Measurements from ENCODE around the gene CAVIN2. TPM values are rescaled to one million over a fixed set of nuclear protein-coding genes. Genes with fewer than 3 reads are reported as not detected.
A peak's percentile ranks its signal among the peaks of the same experiment; 100 is the strongest.

CAVIN2 gene
- total RNA-seq, 1 experiment from 2014 or later: 0.07 TPM

- H3K36me3 ChIP-seq (ENCODE audit: low read depth, low read length): no peaks in the 10 kb centered on the region
- CTCF ChIA-PET: no interaction called here
- DNase-seq (peak; percentile 74), ATAC-seq (peak; percentile 27)
- peak overlapping the region; percentile 37 for H3K27ac ChIP-seq (ENCODE audit: low read length)
- H3K9me3 ChIP-seq (ENCODE audit: low read length): no peaks in the 10 kb centered on the region
- no peaks in the 10 kb centered on the region for H3K27me3 ChIP-seq (ENCODE audit: low read length)
- POLR2A ChIA-PET (ENCODE audit: unreplicated experiment): interaction anchor here (0.5 to 0.6 kb wide), 2 partner anchors 42 to 1702 kb away, joined by 5 to 6 read pairs; no protein-coding TSS in a partner anchor
- H3F3A ChIP-seq (ENCODE audit: low read length, unreplicated experiment): no peaks in the 10 kb centered on the region
- H3K9me2 ChIP-seq (replicated peaks; ENCODE audit: low read length): no peaks in the 10 kb centered on the region
- peaks cover 42% of the 10 kb centered on the region for H3K4me1 ChIP-seq (ENCODE audit: insufficient read depth, low read length)
- no peak overlapping the region for H3K4me3 ChIP-seq (ENCODE audit: low read length)
- H3K9ac ChIP-seq (ENCODE audit: low read length): no peak overlapping the region
- intact Hi-C loops (cut with micrococcal nuclease): no loop called here
- no peaks in the 10 kb centered on the region for H4K20me1 ChIP-seq (ENCODE audit: low read length)
- H2AFZ ChIP-seq (ENCODE audit: low read length): no peak overlapping the region; the same call in 1 of the 2 replicates
- no peaks in the 10 kb centered on the region for H3K79me2 ChIP-seq (ENCODE audit: low read length)
- peak overlapping the region; percentile 43 for H3K4me2 ChIP-seq (ENCODE audit: low read length)
- TF ChIP-seq CTCF (conservative IDR thresholded peaks at IDR 0.05; ENCODE audit: low read depth, low read length) (no peak), EZH2 (IDR thresholded peaks at IDR 0.05; ENCODE audit: low read length, unreplicated experiment) (no peak), EZH2phosphoT487 (IDR thresholded peaks at IDR 0.05; ENCODE audit: borderline replicate concordance, low read length) (no peak)
- no TSS peak for BruUV-seq (replicated peaks)
Observed at GRCh38 chr2:191862156-191862775, 15.4 kb upstream of the CAVIN2 start.

- no peaks in the 10 kb centered on the region for H3K79me2 ChIP-seq (ENCODE audit: low read length)
- no peak overlapping the region for H2AFZ ChIP-seq (ENCODE audit: low read length)
- H3K4me3 ChIP-seq (ENCODE audit: low read length): no peak overlapping the region
- no peaks in the 10 kb centered on the region for H3K9me3 ChIP-seq (ENCODE audit: low read length)
- H3K27ac ChIP-seq (ENCODE audit: low read length): no peak overlapping the region
- no peaks in the 10 kb centered on the region for H3K27me3 ChIP-seq (ENCODE audit: low read length)
- no peak overlapping the region for H3K4me2 ChIP-seq (ENCODE audit: low read length)
- no peaks in the 10 kb centered on the region for H3K9me2 ChIP-seq (replicated peaks; ENCODE audit: low read length)
- POLR2A ChIA-PET (ENCODE audit: unreplicated experiment): no interaction called here
- TF ChIP-seq EZH2 (IDR thresholded peaks at IDR 0.05; ENCODE audit: low read length, unreplicated experiment) (no peak), CTCF (conservative IDR thresholded peaks at IDR 0.05; ENCODE audit: low read depth, low read length) (no peak), EZH2phosphoT487 (IDR thresholded peaks at IDR 0.05; ENCODE audit: borderline replicate concordance, low read length) (no peak)
- DNase-seq (no peak), ATAC-seq (no peak)
- no peaks in the 10 kb centered on the region for H3K36me3 ChIP-seq (ENCODE audit: low read depth, low read length)
- no peaks in the 10 kb centered on the region for H4K20me1 ChIP-seq (ENCODE audit: low read length)
- CTCF ChIA-PET: no interaction called here
- no TSS peak for BruUV-seq (replicated peaks)
- H3F3A ChIP-seq (ENCODE audit: low read length, unreplicated experiment): no peaks in the 10 kb centered on the region
- peaks cover 35% of the 10 kb centered on the region for H3K4me1 ChIP-seq (ENCODE audit: insufficient read depth, low read length)
- intact Hi-C loops (cut with micrococcal nuclease): no loop called here
- no peak overlapping the region for H3K9ac ChIP-seq (ENCODE audit: low read length)
Observed at GRCh38 chr2:191860760-191861466, 14.0 kb upstream of the CAVIN2 start.

- H3K4me3 ChIP-seq (ENCODE audit: low read length): no peak overlapping the region
- DNase-seq: no peak
- ChIA-PET POLR2A (ENCODE audit: unreplicated experiment) (no interaction called here), CTCF (no interaction called here)
- H3K9me3 ChIP-seq (ENCODE audit: low read length): no peaks in the 10 kb centered on the region
- no peak overlapping the region for H2AFZ ChIP-seq (ENCODE audit: low read length)
- H3K27ac ChIP-seq (ENCODE audit: low read length): no peak overlapping the region
- no peaks in the 10 kb centered on the region for H3K27me3 ChIP-seq (ENCODE audit: low read length)
- intact Hi-C loops (cut with micrococcal nuclease): no loop called here
- no peaks in the 10 kb centered on the region for H4K20me1 ChIP-seq (ENCODE audit: low read length)
- no peaks in the 10 kb centered on the region for H3F3A ChIP-seq (ENCODE audit: low read length, unreplicated experiment)
- no peak overlapping the region for H3K9ac ChIP-seq (ENCODE audit: low read length)
- no peak for TF ChIP-seq CTCF (conservative IDR thresholded peaks at IDR 0.05; ENCODE audit: low read depth, low read length)
- no peak for TF ChIP-seq EZH2 (IDR thresholded peaks at IDR 0.05; ENCODE audit: low read length, unreplicated experiment)
- TF ChIP-seq EZH2phosphoT487 (IDR thresholded peaks at IDR 0.05; ENCODE audit: borderline replicate concordance, low read length): no peak
- peaks cover 30% of the 10 kb centered on the region for H3K4me1 ChIP-seq (ENCODE audit: insufficient read depth, low read length)
- no peak overlapping the region for H3K4me2 ChIP-seq (ENCODE audit: low read length)
- ATAC-seq: no peak
- no peaks in the 10 kb centered on the region for H3K36me3 ChIP-seq (ENCODE audit: low read depth, low read length)
- no peaks in the 10 kb centered on the region for H3K79me2 ChIP-seq (ENCODE audit: low read length)
- no TSS peak for BruUV-seq (replicated peaks)
- no peaks in the 10 kb centered on the region for H3K9me2 ChIP-seq (replicated peaks; ENCODE audit: low read length)
Observed at GRCh38 chr2:191859681-191860080, 12.8 kb upstream of the CAVIN2 start.
